Activated CD4-positive, alpha-beta T cell treated with anti-CD3 and anti-CD28 coated beads for 1 hour (primary cell): ENCODE measurements around the gene SORCS2.

Experiments used
- DNase-seq: peaks from one replicate; pipeline ENCODE4 v3.0.0-alpha.2; 2020

The SORCS2 gene

GRCh38 chr4:7609316-7609715 is 417.0 kb downstream of the SORCS2 start:
- DNase-seq = no peak

- DNase-seq = no peak
These were observed 417.8 kb downstream of the SORCS2 start for GRCh38 chr4:7610022-7610670.

GRCh38 chr4:7610841-7611240 is 418.5 kb downstream of the SORCS2 start:
- DNase-seq = no peak

- no peak for DNase-seq
These were observed 420.1 kb downstream of the SORCS2 start for GRCh38 chr4:7612311-7612897.

- DNase-seq = no peak
These were observed 422.1 kb downstream of the SORCS2 start for GRCh38 chr4:7614350-7614949.

DNA sequence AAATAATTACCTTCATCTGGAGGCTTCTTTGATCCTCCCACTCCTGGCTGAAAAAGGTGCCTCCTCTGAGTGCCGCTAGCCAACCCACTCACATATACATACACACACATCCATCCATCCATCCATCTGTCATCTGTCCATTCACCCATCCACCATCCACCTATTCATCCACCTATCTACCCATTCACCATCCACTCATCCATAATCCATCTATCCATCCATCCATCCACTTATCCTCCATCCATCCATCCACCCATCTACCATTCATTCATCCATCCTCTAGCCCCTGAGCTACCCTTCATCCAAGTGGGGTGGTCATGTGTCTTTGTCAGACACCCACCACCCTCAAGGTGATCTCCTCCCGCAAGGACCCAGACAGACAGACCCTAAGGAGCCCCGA is 423.9 kb downstream of the SORCS2 start:
- DNase-seq = no peak

GRCh38 chr4:7618361-7618760 is 426.0 kb downstream of the SORCS2 start:
- DNase-seq = no peak

GRCh38 chr4:7620086-7620813 is 427.9 kb downstream of the SORCS2 start:
- no peak for DNase-seq

DNA sequence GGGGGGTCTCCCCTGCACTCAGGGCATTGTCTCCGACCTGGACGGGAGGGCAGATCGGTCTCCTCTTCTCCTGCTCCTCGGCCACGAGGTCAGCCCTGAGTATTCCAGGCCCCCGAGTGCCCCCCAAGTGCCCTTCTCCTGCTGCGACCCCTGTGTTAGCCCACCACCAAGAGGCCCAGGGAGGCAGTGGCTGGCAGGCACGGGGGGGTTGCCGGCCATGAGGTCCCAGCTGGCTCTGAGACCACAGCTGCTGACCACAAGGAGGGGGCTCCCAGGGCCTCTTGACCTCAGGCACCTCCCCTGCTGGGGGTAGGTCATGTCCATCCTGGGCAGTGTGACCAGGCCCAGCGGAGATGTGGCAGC is 428.5 kb downstream of the SORCS2 start:
- no peak for DNase-seq

- DNase-seq = no peak
These were observed 429.1 kb downstream of the SORCS2 start for GRCh38 chr4:7621252-7622035.

GRCh38 chr4:7622371-7622770 is 430.0 kb downstream of the SORCS2 start:
- DNase-seq = no peak

DNA sequence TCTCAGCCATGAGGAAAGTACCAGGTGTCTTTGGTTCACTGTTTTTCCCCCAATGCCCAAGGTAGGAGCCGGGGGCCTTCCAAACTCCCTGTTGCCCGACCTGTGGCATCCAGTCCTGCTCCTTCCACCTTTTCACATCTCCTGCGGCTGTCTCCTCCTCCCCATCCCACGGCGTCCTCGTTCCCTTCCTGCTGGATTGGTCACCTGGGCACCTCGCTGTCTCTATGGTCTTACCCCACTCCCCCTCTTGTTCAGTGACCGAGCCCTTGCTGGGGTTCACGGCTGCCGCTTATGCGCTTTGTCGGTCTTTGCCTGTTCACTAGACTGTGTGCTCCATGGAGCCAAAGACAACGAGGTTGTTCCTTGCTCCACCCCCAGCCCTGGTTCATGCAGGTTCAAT is 431.1 kb downstream of the SORCS2 start:
- no peak for DNase-seq

DNA sequence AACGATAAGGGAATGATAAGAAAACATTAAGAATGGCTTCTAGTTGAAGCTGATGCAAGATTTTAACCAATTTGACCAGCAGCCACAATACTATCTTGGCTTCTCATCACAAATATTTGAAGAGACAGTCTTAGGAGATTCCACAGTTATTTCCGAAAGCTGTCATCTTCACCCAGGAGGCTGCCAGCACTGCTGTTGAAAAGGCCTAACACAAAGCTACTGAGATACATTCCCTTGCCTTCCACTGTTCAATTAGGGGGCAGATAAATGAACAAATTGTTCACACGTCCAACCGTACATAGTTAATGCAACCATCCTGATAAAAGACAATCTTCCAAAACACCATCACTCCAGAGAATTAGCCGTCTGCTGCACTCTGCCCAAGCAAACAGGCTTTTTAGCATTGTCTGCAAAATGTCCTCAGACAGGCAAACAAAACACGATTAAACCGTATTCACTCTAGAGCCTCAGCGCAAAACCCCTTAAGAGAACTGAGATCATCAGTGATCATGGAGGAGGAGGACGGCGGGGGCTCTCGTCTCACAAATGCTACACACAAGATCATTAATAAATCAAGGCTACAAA is 432.1 kb downstream of the SORCS2 start:
- no peak for DNase-seq

- DNase-seq = no peak
These were observed 432.7 kb downstream of the SORCS2 start for GRCh38 chr4:7625071-7625470.

DNA sequence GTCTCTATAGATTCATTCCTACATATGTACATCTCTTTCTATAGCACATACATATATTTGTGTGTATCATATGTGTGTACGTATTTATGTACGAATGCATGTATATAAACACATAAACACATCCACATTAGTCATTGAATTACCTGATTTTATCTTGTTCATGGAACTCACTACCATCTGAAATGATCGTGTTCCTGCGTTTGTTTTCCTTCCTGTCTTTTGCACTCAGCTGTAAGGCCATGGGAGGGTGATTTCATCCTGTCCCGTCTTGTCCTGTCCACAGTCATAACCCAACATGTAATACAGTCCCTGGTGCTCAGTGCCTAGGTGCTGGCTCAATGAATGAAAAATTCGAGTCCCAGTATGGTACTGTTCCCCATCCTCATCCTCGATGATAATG is 434.2 kb downstream of the SORCS2 start:
- no peak for DNase-seq

GRCh38 chr4:7627251-7628250 is 435.2 kb downstream of the SORCS2 start:
- DNase-seq = no peak

DNA sequence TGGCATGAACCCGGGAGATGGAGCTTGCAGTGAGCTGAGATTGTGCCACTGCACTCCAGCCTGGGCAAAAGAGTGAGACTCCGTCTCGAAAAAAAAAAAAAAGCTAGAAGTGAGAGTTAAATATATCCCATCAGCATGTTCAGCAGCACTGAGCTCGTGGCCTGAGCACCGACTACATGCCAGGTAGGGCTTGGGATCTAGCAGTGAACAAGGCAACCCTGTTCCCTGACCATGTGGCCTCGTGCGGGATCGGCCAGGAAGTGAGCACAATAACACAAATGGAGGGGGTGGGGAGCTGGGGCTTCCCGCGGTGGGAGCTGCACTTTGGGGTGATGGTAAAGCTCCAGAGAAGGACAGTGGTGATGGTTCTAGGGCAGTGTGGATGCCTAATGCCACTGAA is 436.1 kb downstream of the SORCS2 start:
- DNase-seq = no peak

- DNase-seq = no peak
These were observed 437.3 kb downstream of the SORCS2 start for GRCh38 chr4:7629501-7630254.

DNA sequence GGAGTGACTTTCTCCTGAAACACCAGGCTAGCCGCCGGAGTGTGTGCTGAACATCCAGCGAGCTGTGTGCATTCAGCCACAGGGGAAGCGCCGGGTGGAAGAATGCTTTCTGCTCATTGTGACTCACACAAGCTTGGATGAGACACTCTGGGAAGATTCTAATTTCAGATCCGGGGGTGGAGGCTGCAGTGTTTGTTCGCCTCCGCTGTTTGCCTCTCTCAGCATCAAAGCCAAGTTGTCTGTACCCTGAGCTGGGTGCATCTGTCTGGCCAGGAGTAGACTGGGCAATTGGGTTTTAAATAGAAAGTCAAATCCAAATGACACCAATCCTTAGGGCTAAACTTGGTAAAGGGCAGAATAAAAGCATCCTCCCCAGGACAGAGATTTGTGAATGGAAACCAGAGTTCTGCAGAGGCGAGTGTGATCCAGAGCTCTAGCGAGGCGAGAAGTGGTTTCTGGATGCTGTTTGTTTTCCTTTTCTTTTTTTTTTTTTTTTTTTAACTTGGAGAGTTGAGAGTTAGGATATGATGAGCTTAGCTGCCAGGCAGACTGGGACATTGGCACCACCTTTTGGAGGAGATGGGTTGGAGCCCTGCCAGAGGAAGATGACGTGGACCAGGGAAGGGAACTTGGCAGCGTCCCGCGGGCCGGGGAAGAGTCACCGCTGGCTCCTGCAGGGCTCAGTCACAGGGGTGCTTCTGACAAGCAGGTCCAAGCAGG is 438.4 kb downstream of the SORCS2 start:
- no peak for DNase-seq
